Endothelial cell of umbilical vein (primary cell): ENCODE results near the gene METRNL. TPM values are rescaled to one million over a fixed set of nuclear protein-coding genes. Genes with fewer than 3 reads are reported as not detected.

Source experiments
- BruUV-seq: library from RNA; stranded (reverse); fragments of 400-500 nt; replicated peaks from 2 replicates; lab custom pipeline; 2021; lab: Mats Ljungman, UMichigan
- CTCF ChIA-PET: fragments of 300-600, 350-600 bp; sonication (Branson Sonifier 250); formaldehyde crosslinking; loops from one replicate; lab custom pipeline; 2021; ENCODE audit warnings: antibody characterized with exemption, inconsistent platforms; lab: Charles Lee
- POLR2A ChIA-PET: fragments of 300-600, 350-600 bp; sonication (Branson Sonifier 250); formaldehyde crosslinking; loops from one replicate; lab custom pipeline; 2021; ENCODE audit warnings: antibody characterized with exemption, inconsistent platforms; lab: Charles Lee
- DNase-seq: peaks from one replicate; pipeline ENCODE4 v3.0.0-alpha.2; 2011; ENCODE audit warnings: low read depth, low spot score
- FAIRE-seq: peaks from 2 replicates; lab custom pipeline; 2011; peaks lifted over from hg19 to GRCh38; lab: Jason Lieb, UNC
- H2AFZ ChIP-seq: 2 replicates; pipeline ENCODE4 v1.6.0; 2012; ENCODE audit warnings: low read depth, low read length, control low read depth, inconsistent platforms
- H3K27ac ChIP-seq: 2 replicates; pipeline ENCODE4 v1.5.1; 2011; ENCODE audit warnings: low read depth, mild to moderate bottlenecking, control low read depth, low read length, moderate library complexity; ENCODE audit not compliant: insufficient read depth
- H3K27me3 ChIP-seq, 2 experiments: 2 replicates each; pipeline versions ENCODE4 v1.6.0 to v1.6.1; 2011; ENCODE audit warnings: low read length in 2 of 2, mixed read lengths in 1 of 2; ENCODE audit not compliant: control insufficient read depth in 2 of 2, insufficient read depth in 2 of 2
- H3K36me3 ChIP-seq, 2 experiments: 2 replicates in 1 of 2; 3 replicates in 1 of 2; pipeline ENCODE4 v1.5.1; 2011; ENCODE audit warnings: low read length in 2 of 2, mild to moderate bottlenecking in 1 of 2, moderate library complexity in 1 of 2; ENCODE audit not compliant: control insufficient read depth in 2 of 2, insufficient read depth in 2 of 2; ENCODE audit errors: extremely low read depth in 1 of 2
- H3K4me1 ChIP-seq: 3 replicates; pipeline ENCODE4 v1.5.1; 2011; ENCODE audit warnings: mild to moderate bottlenecking, low read length; ENCODE audit not compliant: control insufficient read depth, insufficient read depth; ENCODE audit errors: extremely low read depth
- H3K4me2 ChIP-seq: 2 replicates; pipeline ENCODE4 v1.6.1; 2011; ENCODE audit warnings: low read length, control low read depth, mixed read lengths; ENCODE audit not compliant: insufficient read depth
- H3K4me3 ChIP-seq, 3 experiments: fragments of 200-600 bp in 1 of 3; sonication (generic), shearing (Covaris generic) in 1 of 3; replicated peaks in 1 of 3; 2 replicates each; pipeline ENCODE4 v1.5.1; 2011 to 2016; ENCODE audit warnings: control low read depth in 3 of 3, low read length in 3 of 3, mild to moderate bottlenecking in 2 of 3, inconsistent platforms in 1 of 3, low read depth in 1 of 3, moderate library complexity in 1 of 3; ENCODE audit not compliant: insufficient read depth in 1 of 3
- H3K79me2 ChIP-seq: 2 replicates; pipeline ENCODE4 v1.6.0; 2012; ENCODE audit warnings: low read length, inconsistent platforms; ENCODE audit not compliant: control insufficient read depth, insufficient read depth
- H3K9ac ChIP-seq: replicated peaks from 2 replicates; pipeline ENCODE3; 2011; ENCODE audit warnings: low read length, control low read depth; ENCODE audit not compliant: insufficient read depth; ENCODE audit errors: extremely low read depth
- H3K9me1 ChIP-seq: replicated peaks from 3 replicates; pipeline ENCODE4 v1.6.0; 2011; ENCODE audit warnings: mild to moderate bottlenecking, low read length; ENCODE audit not compliant: control insufficient read depth, insufficient read depth; ENCODE audit errors: extremely low read depth
- H3K9me3 ChIP-seq: replicated peaks from 2 replicates; pipeline ENCODE4 v1.5.1; 2012; ENCODE audit warnings: low read length, inconsistent platforms; ENCODE audit not compliant: control insufficient read depth, insufficient read depth
- H4K20me1 ChIP-seq: replicated peaks from 2 replicates; pipeline ENCODE3; 2011; ENCODE audit warnings: mild to moderate bottlenecking, low read length; ENCODE audit not compliant: control insufficient read depth, insufficient read depth; ENCODE audit errors: extremely low read depth
- CTCF ChIP-seq, 2 donors: IDR thresholded peaks; 1 replicate in 1 of 2; 2 replicates in 1 of 2; pipeline ENCODE4 v1.5.1; 2011; ENCODE audit warnings: low read length in 2 of 2, mild to moderate bottlenecking in 2 of 2, moderate library complexity in 2 of 2, control low read depth in 1 of 2, inconsistent platforms in 1 of 2, low read depth in 1 of 2; ENCODE audit not compliant: insufficient read depth in 1 of 2; ENCODE audit errors: extremely low read depth in 1 of 2
- EZH2 ChIP-seq: IDR thresholded peaks from 2 replicates; pipeline ENCODE4 v1.6.1; 2012; ENCODE audit warnings: borderline replicate concordance, low read depth, mild to moderate bottlenecking, moderate library complexity, low read length, inconsistent platforms; ENCODE audit not compliant: severe bottlenecking
- FOS ChIP-seq: IDR thresholded peaks from 2 replicates; pipeline ENCODE4 v1.6.1; 2011; ENCODE audit warnings: mild to moderate bottlenecking, low read length, moderate library complexity, borderline replicate concordance; ENCODE audit not compliant: insufficient read depth
- GATA2 ChIP-seq: IDR thresholded peaks from 2 replicates; pipeline ENCODE4 v1.7.0; 2011; ENCODE audit warnings: low read depth, mild to moderate bottlenecking, moderate library complexity, mixed read lengths, low read length; ENCODE audit not compliant: insufficient read length, insufficient read depth
- JUN ChIP-seq: IDR thresholded peaks from 2 replicates; pipeline ENCODE4 v1.6.1; 2011; ENCODE audit warnings: borderline replicate concordance, low read depth; ENCODE audit not compliant: insufficient read length, insufficient read depth
- MAX ChIP-seq: IDR thresholded peaks from 2 replicates; pipeline ENCODE4 v1.6.1; 2011; ENCODE audit not compliant: insufficient read depth, insufficient read length
- MYC ChIP-seq: IDR thresholded peaks from one replicate; pipeline ENCODE4 v1.6.1; 2011; ENCODE audit warnings: mild to moderate bottlenecking, low read depth, low read length
- POLR2A ChIP-seq: IDR thresholded peaks from 2 replicates; pipeline ENCODE4 v1.6.1; 2012; ENCODE audit warnings: low read depth, mild to moderate bottlenecking, control low read depth, low read length
- POLR2AphosphoS5 ChIP-seq: IDR thresholded peaks from 2 replicates; pipeline ENCODE4 v1.6.1; 2012; ENCODE audit warnings: low read depth, mild to moderate bottlenecking, control low read depth, low read length, moderate library complexity; ENCODE audit not compliant: insufficient read depth
- dilution Hi-C: fragments of 300-500 bp; cut with MboI; formaldehyde crosslinking; loops from one replicate; pipeline ENCODE4 v1.15.0; 2019; ENCODE audit warnings: low sequenced_read_pairs; ENCODE audit not compliant: extremely low pct_ligation_motif_present
- intact Hi-C: fragments of 100-400 bp; cut with micrococcal nuclease; formaldehyde crosslinking; loops from one replicate; pipeline ENCODE4 v1.10.0; 2022
- polyA plus RNA-seq, 4 experiments: library from polyadenylated mRNA; depleted of rRNA in 3 of 4; stranded (reverse) in 3 of 4; unstranded in 1 of 4; fragments of >200 nt; gene quantifications; 2 replicates each; pipeline versions ENCODE4 v1.2.1 to v1.2.3, GENCODE V29; 2011 to 2012; ENCODE audit warnings: missing spikeins in 1 of 4
- total RNA-seq: library from RNA; stranded (reverse); gene quantifications from 2 replicates; pipeline ENCODE4 v1.2.3, GENCODE V29; 2021

The METRNL gene
- total and polyA plus RNA-seq, 2 donors (not counting 3 experiments of a cell fraction or from before 2014, with no cell fraction given), result 29.5 to 54.4 TPM

- H3K27me3 ChIP-seq, result no peaks in the 10 kb centered on the region
- no peak overlapping the region for H3K9ac ChIP-seq
- H3K4me1 ChIP-seq, result peaks cover 19% of the 10 kb centered on the region
- no peak overlapping the region for H3K4me3 ChIP-seq
- H3K27ac ChIP-seq, result no peak overlapping the region
- H3K9me3 ChIP-seq, result no peaks in the 10 kb centered on the region
- POLR2A ChIA-PET, result no interaction called here
- H4K20me1 ChIP-seq, result no peaks in the 10 kb centered on the region
- dilution Hi-C loops, result no loop called here
- intact Hi-C loops, result no loop called here
- TF ChIP-seq CTCF (IDR thresholded peaks at IDR 0.05; ENCODE audit: extremely low read depth in 1 of 2, insufficient read depth in 1 of 2, low read depth in 1 of 2, low read length in 2 of 2) (no peak), MAX (no peak), POLR2AphosphoS5 (no peak), POLR2A (no peak), MYC (no peak), JUN (no peak), FOS (no peak), GATA2 (no peak), EZH2 (no peak)
- BruUV-seq, result no TSS peak
- DNase-seq (no peak), FAIRE-seq (peak; percentile 4)
- no peaks in the 10 kb centered on the region for H3K9me1 ChIP-seq
- H3K36me3 ChIP-seq, result no peaks in the 10 kb centered on the region
- no peak overlapping the region for H3K4me2 ChIP-seq
- CTCF ChIA-PET, result interaction anchor here (0.6 to 1.2 kb wide), 3 partner anchors 14 to 27 kb away, joined by 3 read pairs; no protein-coding TSS in a partner anchor
- H2AFZ ChIP-seq, result peak overlapping the region; percentile 5
- no peaks in the 10 kb centered on the region for H3K79me2 ChIP-seq
Observed at GRCh38 chr17:83053739-83054451, 25.5 kb upstream of the METRNL start.
